Activated T-cell treated with anti-CD3 and anti-CD28 coated beads, Interleukin-2, amount 50 U/mL, for 4 hours (primary cell): ENCODE measurements around the gene CFAP20DC. TPM values are rescaled to one million over a fixed set of nuclear protein-coding genes. Genes with fewer than 3 reads are reported as not detected.
"Not testable (repeated sequence)": the region's sequence is repeated elsewhere in the genome, so short reads cannot be mapped to it uniquely, and the experiment has no call there.

Experiments used
- ATAC-seq, 2 donors: fragments of 200-7000 bp; cut with Tn5 transposase; one replicate each; pipeline ENCODE4 v1.10.0; 2021
- DNase-seq: peaks from one replicate; pipeline ENCODE4 v3.0.0-alpha.2; 2020
- H3K27me3 Mint-ChIP-seq: one replicate; pipeline ENCODE4 v1.8.0; 2021; ENCODE audit warnings: low read depth, mixed read lengths
- H3K36me3 Mint-ChIP-seq: one replicate; pipeline ENCODE4 v1.8.0; 2022; ENCODE audit warnings: mixed read lengths; ENCODE audit not compliant: insufficient read depth
- H3K4me1 Mint-ChIP-seq: one replicate; pipeline ENCODE4 v1.8.0; 2021; ENCODE audit warnings: low read depth, mixed read lengths
- H3K4me3 Mint-ChIP-seq: one replicate; pipeline ENCODE4 v1.8.0; 2021; ENCODE audit warnings: mild to moderate bottlenecking, moderate library complexity, mixed read lengths
- H3K9me3 Mint-ChIP-seq: one replicate; pipeline ENCODE4 v1.8.0; 2021; ENCODE audit warnings: mixed read lengths
- total RNA-seq, 3 donors: library from RNA; stranded (reverse); gene quantifications; one replicate each; pipeline ENCODE4 v1.2.1, GENCODE V29; 2021

CFAP20DC gene
- total RNA-seq, 3 donors from 2014 or later, result 0.16 to 0.38 (median 0.20) TPM

GRCh38 chr3:58858126-58858525, 191.7 kb downstream of the CFAP20DC start:
- no peaks in the 10 kb centered on the region for H3K9me3 Mint-ChIP-seq
- peaks cover 2% of the 10 kb centered on the region for H3K27me3 Mint-ChIP-seq
- H3K36me3 Mint-ChIP-seq, result no peaks in the 10 kb centered on the region
- ATAC-seq (no peak), DNase-seq (no peak)
- no peak overlapping the region for H3K4me3 Mint-ChIP-seq
- H3K4me1 Mint-ChIP-seq, result no peaks in the 10 kb centered on the region

DNA sequence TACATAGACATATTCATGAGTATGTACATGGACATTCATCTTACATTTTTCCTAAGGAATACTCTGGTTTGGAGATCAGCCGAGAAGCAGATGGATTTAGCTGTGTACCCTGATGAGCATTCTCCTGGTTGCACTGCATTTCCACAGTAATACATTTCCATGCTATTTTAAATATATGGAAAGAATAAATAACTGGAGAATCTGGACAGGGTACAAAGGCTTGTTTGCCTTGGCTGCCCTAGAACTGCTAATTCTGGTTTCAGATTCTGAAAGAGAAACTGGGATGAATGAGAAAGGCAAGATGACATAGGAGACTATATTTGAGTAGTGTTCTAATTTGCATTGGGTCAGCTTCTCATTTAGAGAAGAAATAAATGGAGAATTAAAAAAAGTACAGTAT, 192.4 kb downstream of the CFAP20DC start:
- Mint-ChIP-seq H3K27me3 (peaks cover 2% of the 10 kb centered on the region), H3K4me1 (no peaks in the 10 kb centered on the region), H3K4me3 (no peak overlapping the region), H3K9me3 (no peaks in the 10 kb centered on the region), H3K36me3 (no peaks in the 10 kb centered on the region)
- DNase-seq, result no peak
- no peak for ATAC-seq

- no peak for ATAC-seq
- no peak overlapping the region for H3K4me3 Mint-ChIP-seq
- no peaks in the 10 kb centered on the region for H3K27me3 Mint-ChIP-seq
- DNase-seq, result no peak
- no peaks in the 10 kb centered on the region for H3K4me1 Mint-ChIP-seq
- H3K9me3 Mint-ChIP-seq, result peaks cover 5% of the 10 kb centered on the region
- H3K36me3 Mint-ChIP-seq, result no peaks in the 10 kb centered on the region
Measured at GRCh38 chr3:58848826-58849225, 201.0 kb downstream of the CFAP20DC start.

DNA sequence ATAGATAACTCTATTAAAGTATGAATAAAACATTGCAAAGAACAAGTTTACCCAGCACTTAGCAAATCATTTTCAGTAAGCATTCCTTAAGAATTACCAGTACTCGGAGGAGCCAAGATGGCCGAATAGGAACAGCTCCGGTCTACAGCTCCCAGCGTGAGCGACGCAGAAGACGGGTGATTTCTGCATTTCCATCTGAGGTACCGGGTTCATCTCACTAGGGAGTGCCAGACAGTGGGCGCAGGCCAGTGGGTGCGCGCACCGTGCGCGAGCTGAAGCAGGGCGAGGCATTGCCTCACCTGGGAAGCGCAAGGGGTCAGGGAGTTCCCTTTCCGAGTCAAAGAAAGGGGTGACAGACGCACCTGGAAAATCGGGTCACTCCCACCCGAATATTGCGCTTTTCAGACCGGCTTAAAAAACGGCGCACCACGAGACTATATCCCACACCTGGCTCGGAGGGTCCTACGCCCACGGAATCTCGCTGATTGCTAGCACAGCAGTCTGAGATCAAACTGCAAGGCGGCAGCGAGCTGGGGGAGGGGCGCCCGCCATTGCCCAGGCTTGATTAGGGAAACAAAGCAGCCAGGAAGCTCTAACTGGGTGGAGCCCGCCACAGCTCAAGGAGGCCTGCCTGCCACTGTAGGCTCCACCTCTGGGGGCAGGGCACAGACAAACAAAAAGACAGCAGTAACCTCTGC, 207.6 kb downstream of the CFAP20DC start:
- H3K4me1 Mint-ChIP-seq, ATAC-seq, H3K4me3 Mint-ChIP-seq, H3K36me3 Mint-ChIP-seq, DNase-seq, H3K27me3 Mint-ChIP-seq, H3K9me3 Mint-ChIP-seq: not testable (repeated sequence)

- no peaks in the 10 kb centered on the region for H3K9me3 Mint-ChIP-seq
- H3K4me1 Mint-ChIP-seq, result no peaks in the 10 kb centered on the region
- H3K4me3 Mint-ChIP-seq, result no peak overlapping the region
- DNase-seq (no peak), ATAC-seq (no peak)
- no peaks in the 10 kb centered on the region for H3K36me3 Mint-ChIP-seq
- H3K27me3 Mint-ChIP-seq, result no peaks in the 10 kb centered on the region
Measured at GRCh38 chr3:58840949-58841348, 208.9 kb downstream of the CFAP20DC start.

DNA sequence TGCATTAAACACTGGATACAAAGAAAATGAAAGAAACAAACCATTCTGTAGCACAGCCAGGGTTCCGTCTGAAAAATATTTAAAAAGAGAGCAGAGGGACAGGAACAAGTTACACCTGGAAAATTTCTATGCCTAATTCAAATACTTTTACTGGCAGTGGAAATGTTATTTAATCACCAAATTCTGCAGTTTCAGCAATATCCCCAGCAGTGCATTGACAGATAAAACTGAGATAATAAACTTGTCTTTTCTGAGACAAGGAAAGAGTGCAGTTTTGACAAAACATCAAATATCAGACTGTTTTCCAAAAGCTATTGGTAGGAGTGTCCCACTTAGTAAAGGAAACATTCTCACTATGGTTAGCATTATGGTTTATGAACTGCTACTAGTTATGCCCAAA, 209.9 kb downstream of the CFAP20DC start:
- Mint-ChIP-seq H3K4me1 (no peaks in the 10 kb centered on the region), H3K4me3 (no peak overlapping the region), H3K36me3 (no peaks in the 10 kb centered on the region), H3K27me3 (no peaks in the 10 kb centered on the region), H3K9me3 (no peaks in the 10 kb centered on the region)
- no peak for DNase-seq
- no peak for ATAC-seq

DNA sequence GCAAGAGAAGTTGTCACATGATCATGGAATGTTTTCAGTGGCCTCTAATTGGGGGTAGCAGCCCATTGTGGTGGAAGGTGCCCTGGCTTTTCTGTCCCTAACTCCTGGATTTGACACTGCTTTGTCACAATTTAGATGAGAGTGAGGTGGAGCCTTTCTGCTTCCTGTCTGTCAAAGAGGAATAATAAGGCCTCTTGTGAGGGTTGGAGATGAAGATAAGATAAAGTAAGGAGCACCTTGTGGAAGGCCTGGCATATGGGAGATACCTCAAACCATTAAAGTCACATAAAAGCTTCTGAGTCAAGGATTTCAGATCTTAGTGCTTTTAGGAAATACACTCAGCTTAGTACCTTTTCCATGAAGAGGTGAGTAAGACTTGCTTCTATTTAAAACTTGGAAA, 210.6 kb downstream of the CFAP20DC start:
- ATAC-seq (no peak), DNase-seq (no peak)
- Mint-ChIP-seq H3K36me3 (no peaks in the 10 kb centered on the region), H3K4me3 (no peak overlapping the region), H3K27me3 (no peaks in the 10 kb centered on the region), H3K9me3 (no peaks in the 10 kb centered on the region), H3K4me1 (no peaks in the 10 kb centered on the region)

GRCh38 chr3:58837856-58838255, 212.0 kb downstream of the CFAP20DC start:
- ATAC-seq (no peak), DNase-seq (no peak)
- H3K4me1 Mint-ChIP-seq, result no peaks in the 10 kb centered on the region
- H3K27me3 Mint-ChIP-seq, result no peaks in the 10 kb centered on the region
- H3K9me3 Mint-ChIP-seq, result no peaks in the 10 kb centered on the region
- no peaks in the 10 kb centered on the region for H3K36me3 Mint-ChIP-seq
- H3K4me3 Mint-ChIP-seq, result no peak overlapping the region

GRCh38 chr3:58837141-58837843, 212.5 kb downstream of the CFAP20DC start:
- no peak for ATAC-seq
- H3K27me3 Mint-ChIP-seq, result no peaks in the 10 kb centered on the region
- no peaks in the 10 kb centered on the region for H3K4me1 Mint-ChIP-seq
- H3K36me3 Mint-ChIP-seq, result no peaks in the 10 kb centered on the region
- DNase-seq, result no peak
- no peak overlapping the region for H3K4me3 Mint-ChIP-seq
- no peaks in the 10 kb centered on the region for H3K9me3 Mint-ChIP-seq

DNA sequence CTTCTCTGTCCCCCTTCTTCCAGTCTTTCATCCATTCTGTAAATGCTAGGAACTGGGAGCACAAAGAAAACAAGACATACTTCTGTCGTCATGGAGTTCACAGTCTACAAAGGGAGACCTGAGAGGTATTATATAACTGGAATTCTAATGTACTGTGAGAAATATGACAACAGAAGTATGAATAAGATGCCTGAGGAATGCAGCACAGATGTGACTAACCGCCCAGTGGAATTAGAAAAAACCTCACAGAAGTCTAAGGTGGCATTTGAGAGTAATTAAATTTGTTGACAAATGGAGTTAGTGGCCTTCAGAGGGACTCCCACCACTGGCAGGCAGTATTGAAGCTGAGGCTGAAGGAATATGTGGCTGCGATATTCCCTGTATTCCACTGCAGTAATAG, 214.7 kb downstream of the CFAP20DC start:
- DNase-seq, result no peak
- no peaks in the 10 kb centered on the region for H3K36me3 Mint-ChIP-seq
- ATAC-seq, result no peak
- H3K27me3 Mint-ChIP-seq, result peaks cover 2% of the 10 kb centered on the region
- H3K4me1 Mint-ChIP-seq, result no peaks in the 10 kb centered on the region
- H3K9me3 Mint-ChIP-seq, result no peaks in the 10 kb centered on the region
- H3K4me3 Mint-ChIP-seq, result no peak overlapping the region

DNA sequence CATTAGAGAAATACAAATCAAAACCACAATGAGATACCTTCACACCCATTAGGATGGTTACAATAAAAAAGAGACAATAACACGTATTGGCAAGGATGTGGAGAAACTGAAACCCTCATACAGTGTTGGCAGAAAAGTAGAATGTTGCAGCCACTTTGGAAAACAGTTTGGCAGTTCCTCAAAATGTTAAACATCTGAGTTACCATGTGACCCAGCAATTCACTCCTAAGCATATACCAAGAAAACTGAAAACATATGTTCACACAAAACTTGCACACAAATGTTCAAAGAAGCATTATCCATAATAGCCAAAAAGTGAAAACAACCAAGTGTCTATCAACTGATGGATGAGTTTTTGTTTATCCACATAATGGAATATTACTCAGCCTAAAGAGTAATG, 216.3 kb downstream of the CFAP20DC start:
- ATAC-seq, result no peak
- H3K27me3 Mint-ChIP-seq, result peaks cover 2% of the 10 kb centered on the region
- H3K4me3 Mint-ChIP-seq, result no peak overlapping the region
- H3K9me3 Mint-ChIP-seq, result no peaks in the 10 kb centered on the region
- H3K4me1 Mint-ChIP-seq, result no peaks in the 10 kb centered on the region
- DNase-seq, result no peak
- no peaks in the 10 kb centered on the region for H3K36me3 Mint-ChIP-seq

GRCh38 chr3:58829321-58830000, 220.4 kb downstream of the CFAP20DC start:
- no peak for ATAC-seq
- peaks cover 2% of the 10 kb centered on the region for H3K27me3 Mint-ChIP-seq
- H3K9me3 Mint-ChIP-seq, result no peaks in the 10 kb centered on the region
- DNase-seq, result no peak
- no peaks in the 10 kb centered on the region for H3K36me3 Mint-ChIP-seq
- H3K4me1 Mint-ChIP-seq, result no peaks in the 10 kb centered on the region
- no peak overlapping the region for H3K4me3 Mint-ChIP-seq

- no peak for ATAC-seq
- Mint-ChIP-seq H3K4me3 (no peak overlapping the region), H3K27me3 (no peaks in the 10 kb centered on the region), H3K4me1 (no peaks in the 10 kb centered on the region), H3K36me3 (no peaks in the 10 kb centered on the region), H3K9me3 (no peaks in the 10 kb centered on the region)
- no peak for DNase-seq
Measured at GRCh38 chr3:58824777-58825176, 225.0 kb downstream of the CFAP20DC start.

DNA sequence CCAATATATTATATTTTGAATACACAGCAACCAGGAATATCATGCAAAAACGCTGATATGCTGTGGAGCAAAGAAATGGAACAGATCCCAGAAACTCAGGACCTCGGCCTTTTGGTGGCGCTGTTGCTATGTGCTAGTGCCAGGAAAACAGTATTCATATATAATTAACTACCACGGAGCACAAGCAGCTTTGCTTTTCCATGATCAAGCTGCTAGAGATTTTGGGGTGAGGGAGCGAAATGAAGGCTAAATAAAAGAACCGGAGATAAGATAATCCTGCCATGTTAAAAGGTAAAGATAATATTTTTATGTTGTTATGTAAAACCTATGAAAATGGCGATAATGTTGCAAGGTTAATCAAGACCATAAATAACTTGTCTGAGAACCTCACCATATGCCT, 225.5 kb downstream of the CFAP20DC start:
- no peaks in the 10 kb centered on the region for H3K9me3 Mint-ChIP-seq
- DNase-seq, result no peak
- H3K4me1 Mint-ChIP-seq, result no peaks in the 10 kb centered on the region

More for the DNA sequence above, 225.5 kb downstream of the CFAP20DC start:
- H3K36me3 Mint-ChIP-seq, result no peaks in the 10 kb centered on the region
- no peak overlapping the region for H3K4me3 Mint-ChIP-seq
- ATAC-seq, result no peak
- H3K27me3 Mint-ChIP-seq, result no peaks in the 10 kb centered on the region
